NCI-H2107 treated with DMSO at 0.1 percent for 48 hours (cell line): Measurements from ENCODE around the gene UNC5A.
A peak's percentile ranks its signal among the peaks of the same experiment; 100 is the strongest.

Experiments used
- DNase-seq: peaks from one replicate; lab custom pipeline; 2025; ENCODE audit not compliant: unreplicated experiment; lab: John Stamatoyannopoulos, UW

The UNC5A gene

GRCh38 chr5:176819476-176819875, 9.1 kb downstream of the UNC5A start:
- no peak for DNase-seq

- peak; percentile 46 for DNase-seq
Observed at GRCh38 chr5:176820937-176821336, 10.6 kb downstream of the UNC5A start.

GRCh38 chr5:176821441-176821840, 11.1 kb downstream of the UNC5A start:
- no peak for DNase-seq

GRCh38 chr5:176822041-176822792, 11.9 kb downstream of the UNC5A start:
- peak; percentile 32 for DNase-seq

GRCh38 chr5:176822793-176823481, 12.6 kb downstream of the UNC5A start:
- DNase-seq = no peak

GRCh38 chr5:176823869-176824412, 13.6 kb downstream of the UNC5A start:
- no peak for DNase-seq

- DNase-seq = no peak
Observed at GRCh38 chr5:176824604-176825003, 14.2 kb downstream of the UNC5A start.

GRCh38 chr5:176825234-176825633, 14.9 kb downstream of the UNC5A start:
- DNase-seq = no peak

- DNase-seq = no peak
Observed at GRCh38 chr5:176825957-176826356, 15.6 kb downstream of the UNC5A start.

GRCh38 chr5:176827736-176828414, 17.5 kb downstream of the UNC5A start:
- no peak for DNase-seq

- DNase-seq = no peak
Observed at GRCh38 chr5:176829320-176829719, 19.0 kb downstream of the UNC5A start.

GRCh38 chr5:176830422-176830994, 20.1 kb downstream of the UNC5A start:
- no peak for DNase-seq

GRCh38 chr5:176830995-176831423, 20.6 kb downstream of the UNC5A start:
- no peak for DNase-seq

- no peak for DNase-seq
Observed at GRCh38 chr5:176831425-176831824, 21.1 kb downstream of the UNC5A start.

GRCh38 chr5:176832162-176832561, 21.8 kb downstream of the UNC5A start:
- DNase-seq = no peak

- no peak for DNase-seq
Observed at GRCh38 chr5:176833286-176833685, 22.9 kb downstream of the UNC5A start.

GRCh38 chr5:176835918-176836317, 25.6 kb downstream of the UNC5A start:
- DNase-seq = no peak

- no peak for DNase-seq
Observed at GRCh38 chr5:176836811-176837706, 26.7 kb downstream of the UNC5A start.

- DNase-seq = no peak
Observed at GRCh38 chr5:176837707-176838115, 27.4 kb downstream of the UNC5A start.

GRCh38 chr5:176843673-176844072, 33.3 kb downstream of the UNC5A start:
- no peak for DNase-seq
